Renal cortex interstitium (tissue), 11 donors: ENCODE data around the gene MYO18B. TPM values are rescaled to one million over a fixed set of nuclear protein-coding genes. Genes with fewer than 3 reads are reported as not detected.
"Not testable (repeated sequence)": the region's sequence is repeated elsewhere in the genome, so short reads cannot be mapped to it uniquely, and the experiment has no call there.

Source experiments
- DNase-seq, 11 donors: peaks; one replicate each; pipeline ENCODE4 v3.0.0-alpha.2; 2013; ENCODE audit warnings: low read depth in 9 of 11, low spot score in 4 of 11; ENCODE audit errors: extremely low read depth in 1 of 11
- polyA plus RNA-seq, 3 donors: library from polyadenylated mRNA; unstranded; fragments of 120-200 nt; gene quantifications; one replicate each; pipeline ENCODE4 v1.2.1, GENCODE V29; 2013; ENCODE audit not compliant: insufficient read length in 3 of 3

MYO18B gene
- polyA plus RNA-seq, 3 donors = 0.07 to 0.16 (median 0.15) TPM

- DNase-seq = not testable (repeated sequence)
Measured at GRCh38 chr22:25708430-25708829, 33.6 kb upstream of the MYO18B start.

- DNase-seq = no peak
Measured at GRCh38 chr22:25709758-25710157, 32.2 kb upstream of the MYO18B start.

GRCh38 chr22:25710501-25710900 is 31.5 kb upstream of the MYO18B start:
- DNase-seq = no peak

- DNase-seq = no peak
Measured at GRCh38 chr22:25711491-25711890, 30.5 kb upstream of the MYO18B start.

GRCh38 chr22:25712661-25713400 is 29.2 kb upstream of the MYO18B start:
- no peak for DNase-seq

- no peak for DNase-seq
Measured at GRCh38 chr22:25714070-25714469, 27.9 kb upstream of the MYO18B start.

- DNase-seq = no peak
Measured at GRCh38 chr22:25714739-25715138, 27.2 kb upstream of the MYO18B start.

GRCh38 chr22:25716637-25717036 is 25.4 kb upstream of the MYO18B start:
- DNase-seq = no peak

GRCh38 chr22:25718135-25718840 is 23.7 kb upstream of the MYO18B start:
- DNase-seq = no peak

- DNase-seq = no peak
Measured at GRCh38 chr22:25722223-25722622, 19.8 kb upstream of the MYO18B start.

- no peak for DNase-seq
Measured at GRCh38 chr22:25722626-25723025, 19.4 kb upstream of the MYO18B start.

- DNase-seq = no peak
Measured at GRCh38 chr22:25726241-25726640, 15.7 kb upstream of the MYO18B start.

- DNase-seq = no peak
Measured at GRCh38 chr22:25728071-25728470, 13.9 kb upstream of the MYO18B start.

GRCh38 chr22:25729016-25729995 is 12.7 kb upstream of the MYO18B start:
- DNase-seq = no peak

- DNase-seq = no peak
Measured at GRCh38 chr22:25735650-25736049, 6.3 kb upstream of the MYO18B start.

GRCh38 chr22:25736378-25737011 is 5.5 kb upstream of the MYO18B start:
- no peak for DNase-seq

GRCh38 chr22:25739659-25740344 is 2.2 kb upstream of the MYO18B start:
- DNase-seq = no peak

- no peak for DNase-seq
Measured at GRCh38 chr22:25742918-25743708, 1.1 kb downstream of the MYO18B start.
